Peyer's patch (tissue), 4 donors: ENCODE results near the gene MRM1.

ENCODE experiments used
- CTCF ChIP-seq, 6 experiments: fragments of 450-650 bp in 4 of 6; fragments of 200-600 bp in 2 of 6; sonication (generic) in 1 of 6; IDR thresholded peaks; one replicate each; pipeline ENCODE4 v1.5.1; 2017 to 2019; ENCODE audit warnings: antibody characterized with exemption in 6 of 6, mild to moderate bottlenecking in 3 of 6, moderate library complexity in 1 of 6
- POLR2A ChIP-seq, 2 donors: fragments of 450-650 bp; IDR thresholded peaks; one replicate each; pipeline ENCODE4 v1.5.1; 2017; ENCODE audit warnings: antibody characterized with exemption in 2 of 2, mild to moderate bottlenecking in 2 of 2, moderate library complexity in 2 of 2

DNA sequence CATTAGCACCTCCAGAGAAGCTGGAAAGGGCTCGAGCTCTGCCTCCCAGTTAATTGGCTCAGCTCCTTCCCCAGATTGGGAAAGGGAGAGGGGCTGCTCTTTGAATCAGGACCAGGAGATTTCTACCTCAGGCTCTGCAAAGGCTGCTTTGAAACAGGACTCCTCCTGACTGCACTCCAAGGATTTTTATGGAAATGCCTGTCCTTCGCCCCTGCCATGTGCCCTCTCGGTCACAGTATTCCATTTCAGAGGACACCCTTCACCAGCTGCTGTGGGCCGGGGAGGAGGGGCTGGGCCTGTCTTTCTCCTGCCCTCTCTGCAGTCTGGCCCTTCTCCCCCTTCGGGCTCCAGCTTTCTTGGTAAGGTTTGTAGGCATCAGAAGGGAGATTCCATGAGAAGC, 13.6 kb downstream of the MRM1 start:
- TF ChIP-seq CTCF (IDR thresholded peaks at IDR 0.05) (no peak), POLR2A (IDR thresholded peaks at IDR 0.05) (no peak)
